Measurements from ENCODE around the gene CNTN1.

CNTN1 gene

GRCh38 chr12:40691913-40692764 lies at the start of gene CNTN1:
TSS of gene CNTN1 (plus strand) at chr12:40692439.
- H3K27ac ChIP-seq, result no peak within 1 kb of the TSS
- no peak for TF ChIP-seq CTCF (conservative IDR thresholded peaks at IDR 0.05)

GRCh38 chr12:40643506-40643905 lies 48.7 kb upstream of the CNTN1 start:
- no peak for TF ChIP-seq CTCF (conservative IDR thresholded peaks at IDR 0.05)
- no peak overlapping the region for H3K27ac ChIP-seq

GRCh38 chr12:40643976-40644375 lies 48.3 kb upstream of the CNTN1 start:
- TF ChIP-seq CTCF (conservative IDR thresholded peaks at IDR 0.05), result no peak
- no peak overlapping the region for H3K27ac ChIP-seq

- no peak overlapping the region for H3K27ac ChIP-seq
- no peak for TF ChIP-seq CTCF (conservative IDR thresholded peaks at IDR 0.05)
Observed at GRCh38 chr12:40644708-40645107, 47.5 kb upstream of the CNTN1 start.

GRCh38 chr12:40645361-40645760 lies 46.9 kb upstream of the CNTN1 start:
- TF ChIP-seq CTCF (conservative IDR thresholded peaks at IDR 0.05), result no peak
- H3K27ac ChIP-seq, result no peak overlapping the region

- no peak overlapping the region for H3K27ac ChIP-seq
- TF ChIP-seq CTCF (conservative IDR thresholded peaks at IDR 0.05), result no peak
Observed at GRCh38 chr12:40646456-40646855, 45.8 kb upstream of the CNTN1 start.

- no peak for TF ChIP-seq CTCF (conservative IDR thresholded peaks at IDR 0.05)
Observed at GRCh38 chr12:40646911-40647310, 45.3 kb upstream of the CNTN1 start.

More at GRCh38 chr12:40646911-40647310, 45.3 kb upstream of the CNTN1 start:
- no peak overlapping the region for H3K27ac ChIP-seq

All from VCaP (cell line).